ENCODE results near the gene LAX1. TPM values are rescaled to one million over a fixed set of nuclear protein-coding genes. Genes with fewer than 3 reads are reported as not detected.

The LAX1 gene
- polyA plus RNA-seq, 1 donor from 2014 or later, result not detected

GRCh38 chr1:203726417-203726867 is 38.5 kb upstream of the LAX1 start:
- Histone ChIP-seq H3K27me3 (ENCODE audit: insufficient read depth, low read depth, low read length) (no peaks in the 10 kb centered on the region), H3K9me3 (ENCODE audit: low read length) (no peaks in the 10 kb centered on the region), H3K79me2 (replicated peaks; ENCODE audit: insufficient read depth, low read length) (no peaks in the 10 kb centered on the region), H3K27ac (ENCODE audit: low read length) (no peak overlapping the region), H3K4me2 (ENCODE audit: low read length) (no peak overlapping the region), H3K9ac (ENCODE audit: low read length) (no peak overlapping the region), H3F3A (ENCODE audit: insufficient read depth, low read length, poor library complexity, severe bottlenecking) (no peaks in the 10 kb centered on the region), H2AFZ (ENCODE audit: low read depth, low read length) (no peak overlapping the region), H3K4me3 (ENCODE audit: low read length) (no peak overlapping the region), H3K9me2 (ENCODE audit: insufficient read depth, low read length) (no peaks in the 10 kb centered on the region), H3K36me3 (ENCODE audit: insufficient read depth, low read length) (peaks cover 8% of the 10 kb centered on the region), H4K20me1 (ENCODE audit: insufficient read depth) (no peaks in the 10 kb centered on the region)
- TF ChIP-seq EZH2 (IDR thresholded peaks at IDR 0.05; ENCODE audit: borderline replicate concordance, insufficient read depth, low read length, poor library complexity, severe bottlenecking), result no peak
- TF ChIP-seq RAD21 (conservative IDR thresholded peaks at IDR 0.05), result no peak
- TF ChIP-seq CTCF (IDR thresholded peaks at IDR 0.05; ENCODE audit: poor library complexity, severe bottlenecking), result no peak
- no peak for TF ChIP-seq POLR2AphosphoS5 (IDR thresholded peaks at IDR 0.05)
- TF ChIP-seq EP300 (conservative IDR thresholded peaks at IDR 0.05; ENCODE audit: poor library complexity, severe bottlenecking), result no peak
- TF ChIP-seq SMC3 (conservative IDR thresholded peaks at IDR 0.05; ENCODE audit: poor library complexity), result no peak
- no peak for TF ChIP-seq TAF1 (IDR thresholded peaks at IDR 0.05; ENCODE audit: low read depth)

DNA sequence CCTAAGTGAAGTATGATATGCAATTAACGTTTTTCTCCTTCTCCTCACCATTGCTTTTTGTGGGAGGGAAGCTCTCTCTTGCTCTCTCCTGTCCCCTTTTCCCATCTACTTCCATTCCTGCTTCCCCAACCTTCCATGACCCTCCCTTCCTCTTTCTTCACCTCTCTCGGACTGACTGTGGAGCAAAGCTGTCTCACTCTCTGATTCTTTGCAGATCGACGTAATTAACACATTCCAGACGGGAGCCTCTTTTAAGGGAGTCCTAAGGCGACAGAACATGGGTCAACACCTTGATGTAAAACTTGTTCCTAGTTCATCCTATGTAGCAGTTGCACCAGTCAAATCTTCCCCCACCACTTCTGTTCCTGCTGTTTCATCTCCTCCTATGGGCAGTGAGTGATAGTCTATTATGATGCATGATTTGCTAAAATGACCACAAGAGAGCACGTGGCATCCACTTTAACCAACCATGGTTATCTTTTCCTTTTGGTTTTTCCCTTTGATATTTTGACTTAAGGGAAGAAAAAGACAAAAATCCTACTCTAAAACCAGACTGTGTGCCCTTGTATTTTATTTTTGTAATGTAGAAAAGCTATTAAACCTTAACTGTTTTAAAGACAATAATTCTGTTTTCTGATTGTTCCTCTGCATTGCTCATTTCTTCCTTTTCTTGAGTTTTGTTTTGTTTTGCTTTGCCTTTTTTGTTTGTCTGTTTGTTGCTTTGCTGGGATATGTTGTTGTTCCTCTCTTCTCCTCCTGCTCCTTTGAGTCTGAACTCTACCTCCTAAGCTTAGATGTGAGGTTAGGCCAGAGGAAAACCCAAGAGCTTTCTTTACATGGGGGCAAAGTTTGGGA is 31.7 kb upstream of the LAX1 start:
- no peak overlapping the region for H3K4me3 ChIP-seq (ENCODE audit: low read length)
- no peak overlapping the region for H3K9ac ChIP-seq (ENCODE audit: low read length)
- no peaks in the 10 kb centered on the region for H3K79me2 ChIP-seq (replicated peaks; ENCODE audit: insufficient read depth, low read length)
- no peaks in the 10 kb centered on the region for H4K20me1 ChIP-seq (ENCODE audit: insufficient read depth)
- no peaks in the 10 kb centered on the region for H3K27me3 ChIP-seq (ENCODE audit: insufficient read depth, low read depth, low read length)
- TF ChIP-seq REST (IDR thresholded peaks at IDR 0.05; ENCODE audit: borderline replicate concordance), result no peak
- TF ChIP-seq MXI1 (conservative IDR thresholded peaks at IDR 0.05; ENCODE audit: poor library complexity, severe bottlenecking), result no peak
- no peak for TF ChIP-seq TAF1 (IDR thresholded peaks at IDR 0.05; ENCODE audit: low read depth)
- TF ChIP-seq EP300 (conservative IDR thresholded peaks at IDR 0.05; ENCODE audit: poor library complexity, severe bottlenecking), result no peak
- TF ChIP-seq EZH2 (IDR thresholded peaks at IDR 0.05; ENCODE audit: borderline replicate concordance, insufficient read depth, low read length, poor library complexity, severe bottlenecking), result no peak
- TF ChIP-seq POLR2AphosphoS5 (IDR thresholded peaks at IDR 0.05), result no peak
- TF ChIP-seq RAD21 (conservative IDR thresholded peaks at IDR 0.05), result no peak
- no peaks in the 10 kb centered on the region for H3K36me3 ChIP-seq (ENCODE audit: insufficient read depth, low read length)
- H2AFZ ChIP-seq (ENCODE audit: low read depth, low read length), result no peak overlapping the region
- no peak overlapping the region for H3K4me2 ChIP-seq (ENCODE audit: low read length)
- no peaks in the 10 kb centered on the region for H3K9me3 ChIP-seq (ENCODE audit: low read length)
- no peaks in the 10 kb centered on the region for H3K9me2 ChIP-seq (ENCODE audit: insufficient read depth, low read length)
- H3K27ac ChIP-seq (ENCODE audit: low read length), result no peak overlapping the region
- no peaks in the 10 kb centered on the region for H3F3A ChIP-seq (ENCODE audit: insufficient read depth, low read length, poor library complexity, severe bottlenecking)

Measured in neural cell (in vitro differentiated cells).